Activated CD8-positive, alpha-beta memory T cell treated with anti-CD3 and anti-CD28 coated beads for 36 hours (primary cell): ENCODE results near the gene SYTL1. TPM values are rescaled to one million over a fixed set of nuclear protein-coding genes. Genes with fewer than 3 reads are reported as not detected.

Experiments
- CTCF ChIA-PET: fragments of 350-600 bp; sonication (Branson Sonifier 250); formaldehyde crosslinking; loops from one replicate; lab custom pipeline; 2021; ENCODE audit warnings: antibody characterized with exemption; lab: Charles Lee
- POLR2A ChIA-PET: fragments of 350-600 bp; sonication (Branson Sonifier 250); formaldehyde crosslinking; loops from one replicate; lab custom pipeline; 2021; ENCODE audit warnings: antibody characterized with exemption; lab: Charles Lee
- total RNA-seq, 2 experiments: library from RNA; stranded (reverse); gene quantifications; one replicate each; pipeline ENCODE4 v1.2.3, GENCODE V29; 2021

SYTL1 gene
- total RNA-seq: 10 to 100 TPM; 16.0 to 20.0 TPM

- ChIA-PET POLR2A (interaction anchor here (0.8 to 2.3 kb wide), 4 partner anchors 12 to 24 kb away, joined by 3 to 10 read pairs (median 4); partner anchors contain the start of gene TMEM222), CTCF (interaction anchor here (0.6 to 3.4 kb wide), 7 partner anchors 8 to 157 kb away, joined by 3 to 32 read pairs (median 5); partner anchors contain the start of gene MAP3K6)
These were observed at the start of gene SYTL1 for GRCh38 chr1:27341525-27342252. TSS of gene SYTL1 (plus strand) at chr1:27342022. CDS start at chr1:27345335, 3,313 bp downstream.

GRCh38 chr1:27292106-27292505 is 49.7 kb upstream of the SYTL1 start:
- CTCF ChIA-PET: interaction anchor here (0.8 to 1.9 kb wide), 2 partner anchors 246 to 248 kb away, joined by 5 read pairs; no protein-coding TSS in a partner anchor
- POLR2A ChIA-PET: interaction anchor here (0.6 kb wide), 1 partner anchor 55 kb away, joined by 5 read pairs; no protein-coding TSS in a partner anchor

GRCh38 chr1:27293915-27294314 is 47.9 kb upstream of the SYTL1 start:
- CTCF ChIA-PET: interaction anchor here (0.6 to 10.4 kb wide), 6 partner anchors 8 to 191 kb away, joined by 3 to 159 read pairs (median 6); no protein-coding TSS in a partner anchor
- POLR2A ChIA-PET: no interaction called here

GRCh38 chr1:27296773-27297291 is 45.0 kb upstream of the SYTL1 start:
- ChIA-PET CTCF (interaction anchor here (0.5 to 10.4 kb wide), 40 partner anchors 9 to 404 kb away, joined by 3 to 159 read pairs (median 4); partner anchors contain the start of genes SLC9A1 and WASF2), POLR2A (no interaction called here)

- ChIA-PET CTCF (interaction anchor here (0.8 to 10.4 kb wide), 16 partner anchors 9 to 365 kb away, joined by 3 to 159 read pairs (median 4); no protein-coding TSS in a partner anchor), POLR2A (interaction anchor here (0.7 kb wide), 1 partner anchor 11 kb away, joined by 7 read pairs; no protein-coding TSS in a partner anchor)
These were observed 43.9 kb upstream of the SYTL1 start for GRCh38 chr1:27297903-27298302.

- ChIA-PET CTCF (interaction anchor here (0.6 to 10.4 kb wide), 12 partner anchors 11 to 1205 kb away, joined by 3 to 159 read pairs (median 3); no protein-coding TSS in a partner anchor), POLR2A (interaction anchor here (0.7 kb wide), 1 partner anchor 10 kb away, joined by 7 read pairs; no protein-coding TSS in a partner anchor)
These were observed 43.0 kb upstream of the SYTL1 start for GRCh38 chr1:27298632-27299384.

GRCh38 chr1:27299385-27300271 is 42.2 kb upstream of the SYTL1 start:
- CTCF ChIA-PET: interaction anchor here (0.6 to 10.4 kb wide), 21 partner anchors 9 to 1204 kb away, joined by 3 to 159 read pairs (median 4); partner anchors contain the start of gene AHDC1

GRCh38 chr1:27300341-27301051 is 41.3 kb upstream of the SYTL1 start:
- ChIA-PET CTCF (interaction anchor here (0.6 to 10.4 kb wide), 31 partner anchors 9 to 564 kb away, joined by 3 to 159 read pairs (median 4); partner anchors contain the start of genes AHDC1 and SYTL1), POLR2A (no interaction called here)

More at GRCh38 chr1:27299385-27300271, 42.2 kb upstream of the SYTL1 start:
- POLR2A ChIA-PET: no interaction called here

GRCh38 chr1:27301052-27301422 is 40.8 kb upstream of the SYTL1 start:
- ChIA-PET CTCF (interaction anchor here (0.5 to 10.4 kb wide), 27 partner anchors 9 to 341 kb away, joined by 3 to 159 read pairs (median 4); partner anchors contain the start of genes AHDC1 and SYTL1), POLR2A (no interaction called here)

- ChIA-PET POLR2A (interaction anchor here (0.5 to 0.9 kb wide), 2 partner anchors 31 to 37 kb away, joined by 3 read pairs; no protein-coding TSS in a partner anchor), CTCF (interaction anchor here (0.5 to 10.4 kb wide), 15 partner anchors 8 to 306 kb away, joined by 3 to 159 read pairs (median 7); partner anchors contain the start of gene AHDC1)
These were observed 40.1 kb upstream of the SYTL1 start for GRCh38 chr1:27301582-27302199.

GRCh38 chr1:27302612-27303011 is 39.2 kb upstream of the SYTL1 start:
- CTCF ChIA-PET: interaction anchor here (1.6 to 10.4 kb wide), 5 partner anchors 30 to 105 kb away, joined by 3 to 159 read pairs (median 11); no protein-coding TSS in a partner anchor
- POLR2A ChIA-PET: interaction anchor here (0.9 kb wide), 1 partner anchor 30 kb away, joined by 3 read pairs; no protein-coding TSS in a partner anchor

- POLR2A ChIA-PET: no interaction called here
- CTCF ChIA-PET: interaction anchor here (1.0 to 10.4 kb wide), 4 partner anchors 16 to 93 kb away, joined by 3 to 159 read pairs (median 56); no protein-coding TSS in a partner anchor
These were observed 38.3 kb upstream of the SYTL1 start for GRCh38 chr1:27303509-27303908.

GRCh38 chr1:27306071-27306470 is 35.8 kb upstream of the SYTL1 start:
- ChIA-PET CTCF (interaction anchor here (2.1 kb wide), 1 partner anchor 9 kb away, joined by 8 read pairs; no protein-coding TSS in a partner anchor), POLR2A (interaction anchor here (0.6 kb wide), 1 partner anchor 332 kb away, joined by 3 read pairs; no protein-coding TSS in a partner anchor)

- CTCF ChIA-PET: interaction anchor here (1.2 to 2.1 kb wide), 2 partner anchors 10 to 85 kb away, joined by 3 to 8 read pairs; no protein-coding TSS in a partner anchor
- POLR2A ChIA-PET: interaction anchor here (0.6 kb wide), 1 partner anchor 333 kb away, joined by 3 read pairs; no protein-coding TSS in a partner anchor
These were observed 34.7 kb upstream of the SYTL1 start for GRCh38 chr1:27306892-27307761.
